NCI-H2227 (cell line): ENCODE results near the gene APOBEC3G.
A peak's percentile ranks its signal among the peaks of the same experiment; 100 is the strongest.

ENCODE experiments used
- DNase-seq: peaks from one replicate; lab custom pipeline; 2025; ENCODE audit not compliant: unreplicated experiment; lab: John Stamatoyannopoulos, UW

Gene APOBEC3G

DNA sequence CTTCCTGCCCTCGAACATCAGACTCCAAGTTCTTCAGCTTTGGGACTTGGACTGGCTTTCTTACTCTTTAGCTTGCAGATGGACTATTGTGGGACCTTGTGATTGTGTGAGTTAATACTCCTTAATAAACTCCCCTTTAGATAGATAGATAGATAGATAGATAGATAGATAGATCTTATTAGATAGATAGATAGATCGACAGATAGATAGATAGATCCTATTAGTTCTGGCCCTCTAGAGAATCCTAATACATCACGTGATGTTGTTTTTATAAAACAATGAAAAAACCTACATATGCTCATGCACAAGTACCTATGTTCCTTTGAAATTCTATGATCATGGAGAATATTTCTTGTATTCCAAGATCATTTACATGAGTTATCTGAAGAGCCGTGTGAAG is 43.9 kb downstream of the APOBEC3G start:
- DNase-seq, result no peak

DNA sequence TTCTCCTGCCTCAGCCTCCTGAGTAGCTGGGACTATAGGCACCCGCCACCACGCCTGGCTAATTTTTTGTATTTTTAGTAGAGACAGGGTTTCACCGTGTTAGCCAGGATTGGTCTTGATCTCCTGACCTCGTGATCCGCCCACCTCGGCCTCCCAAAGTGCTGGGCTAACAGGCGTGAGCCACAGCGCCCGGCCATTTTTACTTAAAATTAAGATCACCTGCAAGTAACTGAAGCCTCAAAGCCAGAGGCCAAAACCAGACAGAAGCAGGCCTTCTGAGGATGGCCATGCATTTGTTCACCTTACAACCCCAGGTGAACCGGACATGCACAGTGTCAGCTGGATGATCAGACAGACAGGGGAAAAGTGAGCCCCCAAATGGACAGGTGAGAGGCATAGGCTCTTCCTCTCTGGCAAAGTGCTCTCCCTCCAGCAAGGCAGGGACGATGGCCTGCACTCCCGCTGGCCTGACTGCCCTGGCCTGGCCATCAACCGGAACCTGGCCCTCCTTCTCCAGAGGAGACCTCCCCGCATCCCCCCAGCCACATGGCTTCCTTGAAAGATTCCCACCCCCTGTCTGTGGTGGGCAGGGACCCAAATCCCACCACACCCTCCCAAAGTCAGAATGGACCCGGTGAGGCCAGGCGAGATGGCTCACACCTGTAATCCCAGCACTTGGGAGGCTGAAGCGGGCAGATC is 45.8 kb downstream of the APOBEC3G start:
- no peak for DNase-seq

DNA sequence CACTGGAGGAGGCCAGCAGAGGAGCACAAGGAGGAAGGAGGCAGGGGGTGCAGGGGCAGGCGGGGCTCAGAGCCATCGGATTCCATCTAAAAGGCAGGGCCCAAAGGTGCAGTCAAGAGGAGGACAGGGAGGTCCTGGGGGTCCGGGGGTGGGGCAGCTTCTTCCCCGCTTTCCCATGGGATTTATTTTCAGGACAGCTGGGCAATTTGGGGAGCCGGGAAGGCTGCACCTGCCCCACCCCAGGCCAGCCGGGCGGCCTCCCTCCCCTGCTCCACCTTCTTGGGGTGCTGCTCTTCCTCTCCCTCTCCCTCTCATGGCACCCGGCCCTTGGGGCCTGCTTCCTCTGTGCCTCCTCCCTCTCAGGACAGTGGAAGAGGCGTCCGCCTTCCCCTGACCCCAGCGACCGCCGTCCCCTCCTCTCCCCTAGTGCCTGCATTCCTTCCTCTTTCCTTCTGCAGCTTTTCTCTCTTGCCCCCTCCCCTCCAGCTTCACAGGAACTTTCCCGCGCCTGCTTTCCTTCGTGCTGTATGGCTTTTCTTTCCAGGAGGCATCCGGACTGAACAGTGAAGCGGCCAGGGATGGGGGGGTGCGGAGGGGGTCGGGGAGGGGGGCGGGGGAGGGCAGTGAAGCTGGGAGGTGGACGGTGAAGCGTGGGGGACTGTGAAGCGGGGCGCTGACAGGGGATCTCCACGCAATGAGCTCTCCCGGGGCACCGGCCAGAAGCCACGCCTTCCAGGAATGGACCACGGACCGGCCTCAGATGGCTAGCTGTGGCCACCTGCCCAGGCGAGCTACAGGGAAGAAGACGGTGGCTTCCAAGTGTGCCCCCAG is 46.9 kb downstream of the APOBEC3G start:
- DNase-seq, result no peak

DNA sequence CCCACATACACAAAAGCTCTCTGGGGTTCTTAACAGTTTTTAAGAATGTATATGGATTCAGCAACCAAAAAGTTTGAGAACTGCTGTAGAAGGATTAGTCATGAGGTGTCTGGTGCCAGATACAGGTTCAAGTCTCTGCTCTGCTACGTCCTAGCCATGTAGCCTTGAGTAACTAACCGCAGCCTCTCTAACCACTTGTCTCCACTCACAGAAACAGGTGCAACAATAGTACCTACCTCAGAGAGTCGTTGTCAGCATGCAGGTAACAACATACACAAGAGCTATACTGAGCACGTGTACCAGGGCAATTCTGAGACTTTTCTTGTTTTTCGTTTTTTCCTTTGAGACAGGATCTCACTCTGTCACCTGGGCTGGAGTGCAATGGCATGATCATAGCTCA is 48.5 kb downstream of the APOBEC3G start:
- DNase-seq, result no peak

GRCh38 chr22:39128508-39128907 is 51.4 kb downstream of the APOBEC3G start:
- no peak for DNase-seq

- no peak for DNase-seq
These were observed 52.0 kb downstream of the APOBEC3G start for GRCh38 chr22:39129081-39129480.

GRCh38 chr22:39129746-39130145 is 52.7 kb downstream of the APOBEC3G start:
- no peak for DNase-seq

DNA sequence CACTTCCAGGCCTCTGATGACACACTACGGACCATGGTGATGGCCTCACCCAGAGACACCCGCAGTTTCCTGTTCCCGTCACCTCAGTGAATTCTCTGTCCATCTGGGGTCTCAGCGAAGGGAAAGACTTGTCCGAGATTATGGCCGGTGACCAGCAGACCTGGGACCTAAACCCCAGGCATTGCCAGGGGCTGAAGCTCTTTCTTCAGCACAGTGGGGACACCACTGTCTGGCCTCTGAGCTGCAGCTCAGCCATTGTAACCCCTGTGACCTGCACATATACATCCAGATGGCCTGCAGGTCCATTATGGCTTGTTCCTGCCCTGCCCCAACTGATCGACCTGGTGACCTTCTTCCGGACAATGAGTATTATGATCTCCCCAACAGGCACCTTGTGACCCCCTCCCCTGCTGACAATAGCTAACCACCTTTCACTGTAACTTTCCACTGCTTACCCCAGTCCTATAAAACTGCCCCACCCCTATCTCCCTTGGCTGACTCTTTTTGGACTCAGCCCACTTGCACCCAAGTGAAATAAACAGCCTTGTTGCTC is 53.2 kb downstream of the APOBEC3G start:
- DNase-seq, result no peak

- peak; percentile 65 for DNase-seq
These were observed 54.1 kb downstream of the APOBEC3G start for GRCh38 chr22:39130892-39131855.

DNA sequence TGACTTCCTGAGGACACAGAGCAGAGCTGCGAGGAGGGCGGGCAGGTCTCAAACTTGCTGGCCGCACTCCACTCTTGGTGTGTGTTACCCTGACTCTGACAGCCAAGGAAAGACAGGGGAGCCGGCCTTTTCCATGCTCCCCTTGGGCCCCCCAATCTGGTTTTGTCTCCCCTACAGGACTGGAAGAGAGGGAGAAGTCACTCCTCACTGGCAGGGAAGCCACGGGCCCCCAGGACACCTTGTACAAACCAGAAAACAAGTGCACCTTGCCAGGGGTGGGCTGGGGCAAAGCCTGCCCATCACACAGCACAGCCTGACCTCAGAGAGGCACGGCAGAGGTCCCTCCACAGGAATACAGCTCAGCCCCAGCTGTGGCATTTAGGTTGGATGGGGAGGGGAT is 55.2 kb downstream of the APOBEC3G start:
- no peak for DNase-seq

DNA sequence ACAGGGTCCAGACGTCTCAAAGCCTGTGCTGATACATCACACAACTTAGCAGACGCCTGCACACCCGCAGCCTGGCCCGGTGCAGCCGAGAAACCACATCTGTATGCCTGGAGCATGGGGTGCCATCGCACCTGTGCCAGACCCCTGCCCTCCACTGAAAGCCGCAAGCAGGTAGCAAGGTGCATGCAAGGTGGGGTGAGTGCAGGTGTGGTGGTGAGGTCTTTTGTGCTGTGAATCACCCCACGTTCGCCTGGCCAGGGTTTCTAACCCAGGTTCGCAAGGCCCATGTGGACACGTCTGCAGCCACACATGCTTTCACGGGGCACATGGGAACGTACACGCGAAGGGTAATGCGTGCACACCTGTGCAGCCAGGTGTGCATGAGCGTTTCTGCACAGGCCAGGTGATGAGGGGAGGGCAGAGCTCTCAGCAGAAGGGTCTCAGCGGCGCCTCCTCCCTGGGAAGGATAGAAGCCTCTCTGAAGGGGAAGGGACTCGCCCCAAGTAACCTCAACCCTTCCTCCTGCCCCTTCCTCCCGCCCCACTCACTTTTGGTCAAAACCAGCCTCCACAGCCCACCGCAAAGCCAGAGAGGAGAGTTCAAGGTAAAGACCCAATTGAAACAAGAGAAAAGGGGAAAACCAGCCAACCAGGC is 55.9 kb downstream of the APOBEC3G start:
- DNase-seq, result no peak

- no peak for DNase-seq
These were observed 56.8 kb downstream of the APOBEC3G start for GRCh38 chr22:39133871-39134270.

DNA sequence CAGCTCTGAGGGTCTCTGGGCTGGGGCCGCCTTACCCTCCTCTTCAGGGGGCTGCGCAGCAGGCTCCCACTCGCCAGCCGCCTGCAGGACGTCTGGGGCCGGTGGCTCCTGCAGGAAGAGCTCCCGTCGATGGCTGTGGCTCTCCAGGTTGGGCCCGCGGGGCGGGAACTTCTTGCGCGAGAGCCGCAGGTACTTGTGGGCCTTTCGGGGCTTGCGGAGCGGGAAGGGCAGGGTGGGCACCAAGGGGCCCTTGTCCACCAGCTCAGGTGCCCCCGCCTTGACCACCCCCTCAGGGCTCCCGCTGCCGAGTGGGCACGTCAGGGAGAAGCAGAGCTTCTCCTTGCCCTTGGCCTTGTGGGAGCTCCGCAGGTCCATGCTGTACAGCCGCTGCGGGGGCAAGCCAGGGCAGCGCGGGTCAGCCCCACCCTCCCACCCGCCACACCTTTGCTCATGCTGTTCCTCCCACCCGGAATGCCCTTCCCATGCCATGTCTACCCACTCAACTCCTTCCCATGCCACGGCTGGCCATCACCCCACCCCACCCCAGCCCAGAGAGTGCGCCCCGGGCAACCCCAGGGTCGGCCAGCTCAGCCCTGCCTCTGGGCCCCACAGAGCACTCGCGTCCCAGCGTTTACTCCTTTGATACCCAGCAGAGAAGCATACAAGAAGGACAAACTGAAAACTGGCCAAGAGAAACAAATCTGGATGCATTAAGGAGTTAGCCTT is 57.5 kb downstream of the APOBEC3G start:
- DNase-seq, result no peak

DNA sequence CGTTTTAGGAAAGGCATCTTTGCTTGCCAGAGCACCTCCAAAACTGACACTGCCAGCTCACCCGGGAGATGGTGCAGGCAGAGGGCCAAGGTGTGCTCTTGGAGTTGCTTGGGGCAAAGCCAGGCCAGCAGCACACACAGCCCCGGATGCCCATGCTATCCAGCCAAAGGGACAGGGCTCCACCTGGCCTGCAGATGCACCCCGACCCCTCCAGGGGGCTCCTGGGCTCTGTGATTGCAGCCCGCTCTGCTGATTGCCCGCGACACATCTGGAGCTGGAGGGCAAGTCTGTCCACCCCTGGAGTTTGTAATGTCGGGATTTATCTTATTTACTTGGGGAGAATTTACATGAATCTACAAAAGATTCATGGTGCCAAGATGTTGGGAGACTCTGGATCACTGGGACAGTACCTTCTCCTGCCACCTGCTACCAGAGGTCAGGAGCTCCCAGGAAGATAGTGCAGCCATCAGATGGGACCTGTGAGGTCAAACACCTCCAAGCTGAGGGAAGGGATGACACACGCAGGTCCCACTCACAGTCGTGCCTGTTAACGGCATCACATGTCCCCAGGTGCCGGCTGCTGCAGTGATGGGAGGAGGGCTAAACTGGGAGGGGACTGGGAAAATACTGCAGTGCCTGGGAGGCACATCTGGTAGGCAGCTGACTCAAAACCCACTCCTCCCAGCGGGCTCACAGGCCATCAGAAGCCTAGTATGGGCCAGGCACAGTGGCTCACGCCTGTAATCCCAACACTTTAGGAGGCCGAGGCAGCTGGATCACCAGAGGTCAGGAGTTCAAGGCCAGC is 58.2 kb downstream of the APOBEC3G start:
- DNase-seq, result peak; percentile 47

DNA sequence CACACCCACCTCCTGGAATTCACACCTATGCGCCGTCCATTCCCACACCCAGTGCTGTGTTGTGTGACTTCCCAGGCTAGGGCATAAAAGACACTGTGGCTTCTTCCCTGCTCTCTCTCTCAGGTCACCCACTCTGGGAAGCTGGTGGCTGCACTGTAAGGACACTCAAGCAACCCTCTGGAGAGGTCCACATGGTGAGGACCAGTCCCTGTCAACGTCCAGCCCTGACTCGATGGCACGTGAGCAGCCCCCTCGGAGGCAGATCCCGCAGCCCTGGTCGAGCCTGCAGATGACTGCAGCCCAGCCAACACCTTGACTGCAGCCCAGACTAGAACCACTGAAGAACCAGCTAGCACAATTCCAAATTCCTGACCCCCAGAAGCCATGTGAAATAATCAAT is 59.2 kb downstream of the APOBEC3G start:
- DNase-seq, result no peak
